GM04503 (cell line): Measurements from ENCODE around the gene KDM4C.

Source experiments
- DNase-seq: peaks from one replicate; pipeline ENCODE4 v3.0.0-alpha.2; 2012; ENCODE audit warnings: low read depth

The KDM4C gene

DNA sequence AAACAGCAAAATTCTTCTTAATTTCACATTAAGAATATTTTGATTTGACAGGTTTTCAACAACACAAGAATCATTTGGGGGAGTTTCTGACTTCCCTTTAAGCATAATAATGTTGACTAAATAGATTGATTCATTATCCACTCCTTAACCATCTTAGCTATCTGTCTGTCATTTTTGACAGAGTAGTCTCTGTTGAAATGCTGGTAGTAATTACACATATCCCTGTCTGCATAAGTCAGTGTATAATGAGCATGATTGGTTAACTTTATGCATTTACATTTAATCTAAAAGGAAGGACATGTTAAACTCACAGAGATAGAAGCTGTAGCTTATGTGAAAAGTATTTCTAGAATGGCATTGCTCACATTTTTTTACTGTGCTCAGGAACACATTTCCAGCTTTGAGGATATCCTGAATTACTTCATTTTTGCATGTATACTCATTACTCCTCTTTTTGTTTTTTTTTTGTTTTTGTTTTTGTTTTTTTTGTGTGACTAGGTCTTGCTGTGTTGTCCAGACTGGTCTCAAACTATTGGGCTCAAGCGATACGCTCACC, 385.9 kb downstream of the KDM4C start:
- DNase-seq: no peak

DNA sequence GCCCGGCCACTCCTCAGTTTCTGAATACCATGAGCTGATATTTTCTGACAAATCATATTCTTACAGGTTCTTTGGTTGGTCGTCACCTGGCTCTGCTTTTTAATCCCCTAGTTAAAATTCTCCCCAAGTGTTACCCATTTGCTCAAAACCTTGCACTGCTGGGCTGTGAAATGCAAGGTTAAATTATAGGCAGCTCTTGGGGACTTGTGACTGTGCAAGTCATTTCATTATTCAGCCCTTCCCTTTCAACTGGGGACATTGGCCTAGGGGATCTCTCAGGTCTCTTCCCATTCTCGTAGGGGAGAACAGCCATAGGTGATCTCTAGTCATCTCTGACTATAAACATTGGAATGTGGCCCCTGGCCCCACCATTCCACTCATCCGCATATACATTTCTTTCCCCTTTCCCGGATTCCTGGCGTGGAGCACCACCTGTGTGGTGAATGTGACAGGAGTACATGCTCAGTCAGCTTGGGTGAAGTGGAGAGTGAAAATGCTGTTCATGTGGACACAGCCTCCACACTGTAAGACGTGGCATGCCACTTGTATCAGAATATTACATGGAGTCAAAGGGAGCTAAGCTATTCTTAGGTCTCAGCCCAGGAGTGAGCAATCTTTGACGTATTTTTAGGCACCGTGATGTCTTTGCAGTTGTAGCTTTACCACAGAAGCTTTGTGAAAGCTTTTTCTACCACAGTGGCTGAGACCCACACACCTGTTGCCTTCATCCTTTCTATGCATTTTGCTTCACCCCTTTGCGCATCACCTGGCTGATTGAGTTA, 386.7 kb downstream of the KDM4C start:
- no peak for DNase-seq

DNA sequence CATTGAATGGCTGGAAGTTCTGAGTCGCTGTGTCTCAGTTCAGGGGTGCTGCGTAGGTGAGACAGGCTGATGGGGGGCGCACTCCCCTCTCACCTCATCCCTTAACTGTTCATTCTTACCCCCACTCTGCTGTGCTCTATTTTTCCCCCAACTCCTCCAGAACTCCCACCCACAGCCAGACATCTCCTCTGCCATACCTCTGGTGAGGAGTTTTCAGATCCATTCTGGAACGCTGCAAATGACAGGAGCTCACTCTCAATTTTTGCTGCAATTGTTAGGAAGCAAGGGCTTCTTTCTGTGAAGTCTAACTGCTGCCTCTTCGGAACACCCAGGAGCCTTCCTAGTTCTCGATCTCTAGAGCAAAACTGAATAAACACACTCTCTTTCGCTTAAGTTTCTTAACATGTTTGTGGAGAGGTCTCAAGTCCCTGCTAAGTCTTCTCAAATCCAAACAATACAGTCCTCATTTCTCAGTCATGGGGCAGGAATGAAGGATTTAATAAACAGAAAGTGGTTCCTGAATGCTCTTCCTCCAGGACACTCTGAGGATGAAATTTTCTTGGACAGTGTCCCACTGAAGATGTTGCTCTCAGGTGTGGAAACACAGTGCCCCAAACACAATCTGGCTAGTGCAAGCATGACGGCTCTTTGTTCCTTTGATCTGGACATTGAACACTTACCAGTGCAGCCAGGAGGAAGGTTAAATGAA, 387.7 kb downstream of the KDM4C start:
- no peak for DNase-seq

DNA sequence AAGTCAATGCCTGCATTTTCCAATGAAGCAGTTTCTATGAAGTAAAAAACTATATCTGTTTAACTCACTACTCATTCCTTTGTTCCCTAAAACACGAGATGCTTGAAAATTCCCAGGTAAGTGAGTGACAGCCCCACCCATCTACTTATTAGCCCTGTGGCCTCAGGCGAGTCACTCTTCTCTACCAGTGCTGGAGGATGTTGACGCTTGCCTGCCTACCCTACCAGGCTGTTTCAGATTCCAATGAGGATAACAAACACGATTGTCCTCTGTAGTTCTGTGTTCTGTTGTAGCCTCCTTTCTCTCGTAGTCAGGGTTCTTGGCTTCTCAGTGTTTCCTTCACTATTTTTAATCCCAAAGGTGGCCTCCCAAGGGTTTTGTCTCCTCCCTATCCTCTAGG, 388.8 kb downstream of the KDM4C start:
- no peak for DNase-seq

DNA sequence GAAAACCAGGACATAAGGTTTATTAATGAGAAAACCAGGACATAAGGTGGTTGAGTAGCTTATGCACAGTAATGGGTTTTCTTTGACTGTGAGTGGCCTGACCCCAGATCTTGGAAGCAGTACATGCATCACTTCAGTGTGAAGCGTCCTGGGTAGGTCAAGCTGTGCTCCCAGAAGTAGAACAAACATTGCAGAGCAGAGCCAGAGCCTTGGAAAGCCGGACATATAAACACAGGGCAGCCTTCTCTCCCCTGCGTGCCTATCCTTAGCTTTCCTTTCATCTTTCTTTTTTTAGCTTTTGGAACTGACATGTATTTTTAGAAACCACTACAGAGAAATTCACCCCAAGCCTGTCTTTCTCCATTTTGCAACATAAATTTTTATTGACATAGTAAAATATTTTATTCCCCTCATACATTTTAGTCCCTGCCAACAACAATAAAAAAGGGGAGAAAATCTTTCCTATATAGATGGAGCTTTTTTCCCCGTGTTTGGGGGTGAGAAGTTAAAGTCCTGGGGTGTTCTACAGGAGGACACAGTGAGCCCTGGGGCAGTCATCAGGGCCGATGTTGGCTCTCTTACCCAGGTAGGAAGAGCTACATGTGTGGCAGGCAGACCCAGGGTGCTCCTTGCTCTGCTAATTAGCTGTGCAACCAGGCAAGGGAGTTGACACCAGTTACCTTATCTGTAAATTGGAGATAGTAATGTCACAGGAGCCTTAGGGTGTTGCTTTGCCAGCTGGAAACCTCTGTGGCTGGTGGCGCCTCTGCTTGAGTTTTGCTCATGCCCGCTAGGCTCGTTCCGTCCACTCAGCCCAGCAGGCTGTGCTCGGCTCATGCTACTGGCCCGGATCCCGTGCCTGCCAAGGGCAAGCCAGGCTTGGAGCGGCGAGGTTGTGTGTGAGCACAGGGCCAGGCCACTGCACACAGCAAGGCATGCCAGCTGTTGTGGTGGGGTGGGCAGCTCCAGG, 389.6 kb downstream of the KDM4C start:
- DNase-seq: no peak

DNA sequence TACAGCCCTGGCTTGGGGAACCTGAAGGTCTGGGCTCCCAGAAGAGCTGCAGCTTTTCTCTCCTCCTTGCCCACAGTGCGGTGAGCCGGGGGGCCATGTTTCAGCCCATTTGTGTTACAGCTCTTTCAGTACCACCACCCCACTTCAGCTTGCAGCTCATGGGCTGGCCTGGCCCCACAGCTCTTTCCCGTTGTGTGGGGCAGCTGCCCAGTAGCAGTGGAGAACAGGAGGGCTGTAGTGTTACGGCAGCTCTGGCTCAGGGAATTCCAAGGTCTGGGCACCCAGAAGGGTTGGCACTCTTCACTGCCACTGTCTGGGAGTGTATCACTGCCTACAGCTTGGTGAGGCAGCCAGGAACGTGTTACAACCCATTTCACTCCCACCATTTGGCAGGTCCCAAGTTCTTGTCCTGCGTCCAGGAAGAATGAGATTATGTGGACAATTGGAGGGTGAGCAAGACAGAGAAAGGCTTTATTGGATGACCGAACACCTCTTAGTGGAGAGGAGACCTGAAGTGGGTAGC, 390.5 kb downstream of the KDM4C start:
- DNase-seq: no peak

DNA sequence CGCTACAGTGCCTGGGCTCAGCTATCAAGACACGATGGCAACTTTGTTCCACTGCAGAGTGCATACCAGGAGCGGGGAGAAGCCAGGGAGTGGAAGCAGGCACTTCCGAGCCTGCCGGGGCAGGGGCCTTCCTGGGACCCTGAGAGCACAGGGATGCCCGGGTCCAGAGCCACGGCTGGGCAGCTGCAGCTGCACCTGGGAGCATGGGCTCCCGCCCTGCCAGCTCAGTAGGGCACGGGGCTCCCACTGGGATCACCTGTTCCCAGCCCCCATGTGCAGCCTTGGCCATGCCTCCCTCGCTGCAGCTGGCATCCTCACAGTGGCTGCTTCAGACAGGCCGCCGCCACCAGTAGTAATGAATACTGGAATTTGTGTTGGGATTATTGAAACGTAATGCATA, 391.5 kb downstream of the KDM4C start:
- no peak for DNase-seq

DNA sequence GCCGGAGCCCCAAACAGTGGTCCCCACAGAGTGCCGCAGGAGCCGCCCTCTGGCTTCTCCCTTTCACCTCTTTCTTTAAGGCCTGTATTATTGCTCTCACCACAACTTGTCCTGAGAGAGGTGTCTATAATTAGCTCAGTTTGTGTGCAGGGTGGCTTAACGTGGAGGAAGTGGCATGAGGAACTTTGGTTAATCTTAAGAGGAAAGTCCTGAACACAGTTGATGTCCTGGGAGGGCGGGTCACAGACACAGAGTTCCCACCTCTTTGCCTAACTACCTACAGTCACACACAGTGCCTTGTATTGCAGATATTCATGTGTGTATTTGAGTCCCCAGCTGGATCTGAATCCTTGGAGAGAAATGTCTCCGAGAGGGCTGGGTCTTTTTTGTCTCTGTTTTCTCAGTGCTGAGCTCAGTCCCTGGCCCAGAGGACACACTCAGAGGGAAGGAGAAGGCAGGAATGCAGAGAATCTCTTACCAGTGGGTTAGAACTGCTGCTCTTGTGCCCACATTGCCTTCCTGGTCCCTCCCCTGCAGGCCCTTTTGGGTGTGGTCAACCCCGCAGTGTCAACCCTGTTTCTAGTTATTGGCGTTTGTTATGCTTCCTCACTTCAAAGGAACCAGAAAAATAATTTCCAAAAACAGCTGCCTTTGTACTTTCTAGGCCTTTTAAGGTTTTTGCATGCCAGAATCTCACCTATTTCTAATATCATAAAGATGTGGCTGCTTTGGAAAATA, 392.5 kb downstream of the KDM4C start:
- DNase-seq: no peak

DNA sequence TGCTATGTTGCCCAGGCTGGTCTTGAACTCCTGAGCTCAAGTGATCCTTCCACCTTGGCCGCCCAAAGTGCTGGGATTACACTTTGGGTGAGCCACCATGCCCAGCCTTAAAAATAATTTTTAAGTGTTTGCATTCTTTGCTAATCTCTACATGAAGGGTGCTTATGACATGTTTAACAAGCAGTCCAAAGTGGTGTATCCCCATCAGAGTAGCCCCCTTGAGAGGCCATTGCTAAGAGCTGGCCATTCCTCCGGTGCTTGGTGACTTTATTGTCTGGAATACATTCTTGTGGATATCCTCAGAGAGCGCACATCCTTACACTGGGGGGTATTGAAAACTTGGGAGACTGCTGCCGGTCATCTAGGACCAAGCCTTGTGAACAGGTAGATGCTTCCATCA, 395.4 kb downstream of the KDM4C start:
- DNase-seq: no peak

DNA sequence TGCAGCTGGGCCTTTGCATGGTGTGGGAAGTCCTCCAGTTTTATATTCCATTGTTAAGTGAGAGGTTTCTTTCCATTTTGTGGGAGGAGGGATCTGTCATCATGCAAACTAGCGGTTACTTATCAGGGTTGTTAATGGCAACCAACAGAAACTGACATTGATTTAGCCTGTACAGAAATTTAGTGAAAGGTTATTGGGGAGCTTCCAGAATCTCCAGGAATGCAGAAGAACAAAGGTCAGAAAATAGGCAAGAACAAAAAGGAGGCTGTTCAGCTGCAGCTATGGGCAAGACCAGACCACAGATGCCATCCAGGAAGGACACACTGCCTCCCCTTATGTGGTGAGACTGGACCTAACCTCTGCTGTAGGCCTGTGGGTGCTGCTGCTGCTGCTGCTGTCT, 395.8 kb downstream of the KDM4C start:
- no peak for DNase-seq

DNA sequence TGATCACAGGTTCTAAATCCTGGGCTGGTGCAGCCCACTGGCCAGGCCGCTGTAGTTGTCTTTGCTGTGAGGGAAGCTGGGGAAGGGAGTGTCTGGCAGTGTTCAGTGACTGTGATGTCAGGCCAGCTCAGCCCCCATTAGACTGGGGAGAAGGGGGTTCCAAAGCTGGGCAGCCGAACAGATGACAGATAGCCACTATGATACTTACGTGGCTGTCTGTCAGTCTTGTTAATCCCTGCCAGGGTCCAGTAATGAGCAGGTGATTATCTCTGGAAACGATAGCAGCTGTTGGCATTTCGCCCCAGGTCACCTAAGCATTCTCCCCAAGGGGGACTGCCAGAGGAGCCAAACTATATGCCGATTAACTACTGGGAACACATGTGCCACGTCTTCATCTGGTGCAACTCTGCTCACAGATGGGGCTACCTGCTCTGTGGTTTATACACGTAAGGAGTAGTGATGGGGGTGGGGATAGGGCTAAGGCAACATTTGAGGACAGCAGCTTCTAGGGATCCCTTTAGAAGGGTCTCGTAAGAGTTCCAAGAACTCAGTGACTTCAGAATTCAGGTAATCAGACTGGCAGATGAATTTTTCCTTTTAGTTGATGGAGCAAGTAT, 396.3 kb downstream of the KDM4C start:
- DNase-seq: no peak

DNA sequence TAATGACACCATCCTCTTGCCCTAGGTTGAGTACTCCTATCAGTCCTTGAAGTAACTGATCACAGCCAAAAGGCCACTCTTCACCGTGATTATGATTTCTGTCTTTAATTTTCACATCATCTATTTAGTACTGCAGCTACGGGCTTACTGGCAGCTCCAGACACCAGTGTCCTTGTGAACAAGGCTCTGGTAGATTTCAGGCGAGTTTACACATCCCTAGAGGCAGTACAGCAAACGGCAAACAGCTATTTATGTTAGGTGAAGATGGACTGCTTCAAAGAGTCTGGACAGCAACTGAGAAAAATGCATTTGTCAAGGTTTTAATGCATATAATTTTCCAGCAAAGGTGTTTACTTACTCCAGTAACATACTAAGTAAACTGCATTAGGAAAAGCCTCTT, 396.9 kb downstream of the KDM4C start:
- no peak for DNase-seq

DNA sequence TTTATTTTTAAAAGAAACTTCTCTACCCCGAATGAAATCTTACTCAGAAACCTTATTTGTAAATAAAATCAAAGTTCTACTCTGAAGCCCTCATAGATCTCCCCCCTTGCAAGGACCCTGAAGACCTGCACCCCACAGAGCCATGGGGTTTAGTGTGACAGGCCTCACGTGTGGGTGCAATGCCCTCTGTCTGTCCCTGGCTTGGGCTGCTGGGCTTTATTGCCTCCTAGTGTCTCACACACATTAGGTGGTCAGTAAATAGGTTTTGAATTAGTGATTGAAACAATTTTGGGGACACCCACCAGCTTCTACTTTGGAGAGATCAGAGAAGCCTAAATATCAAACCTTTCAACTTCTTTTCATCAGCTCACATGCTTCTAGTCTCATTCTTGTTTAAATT, 403.7 kb downstream of the KDM4C start:
- DNase-seq: no peak

DNA sequence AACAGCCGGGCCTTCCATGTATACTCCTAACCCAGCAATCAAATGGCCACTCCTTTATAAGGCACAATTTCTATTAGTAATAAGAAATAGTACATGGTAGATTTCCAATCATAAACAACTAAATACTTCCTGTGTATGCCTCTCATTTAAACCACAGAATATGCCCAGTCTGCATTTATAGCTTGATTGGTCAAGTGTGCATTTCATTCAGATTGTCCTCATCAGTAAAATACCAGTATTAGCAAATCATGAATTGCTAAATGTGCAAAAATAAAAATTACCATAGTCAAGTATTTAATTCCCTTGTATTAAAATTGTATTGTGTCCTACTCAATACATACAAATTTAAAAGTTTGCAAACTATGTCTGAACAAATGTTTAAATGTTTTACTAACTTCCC, 406.2 kb downstream of the KDM4C start:
- DNase-seq: no peak

DNA sequence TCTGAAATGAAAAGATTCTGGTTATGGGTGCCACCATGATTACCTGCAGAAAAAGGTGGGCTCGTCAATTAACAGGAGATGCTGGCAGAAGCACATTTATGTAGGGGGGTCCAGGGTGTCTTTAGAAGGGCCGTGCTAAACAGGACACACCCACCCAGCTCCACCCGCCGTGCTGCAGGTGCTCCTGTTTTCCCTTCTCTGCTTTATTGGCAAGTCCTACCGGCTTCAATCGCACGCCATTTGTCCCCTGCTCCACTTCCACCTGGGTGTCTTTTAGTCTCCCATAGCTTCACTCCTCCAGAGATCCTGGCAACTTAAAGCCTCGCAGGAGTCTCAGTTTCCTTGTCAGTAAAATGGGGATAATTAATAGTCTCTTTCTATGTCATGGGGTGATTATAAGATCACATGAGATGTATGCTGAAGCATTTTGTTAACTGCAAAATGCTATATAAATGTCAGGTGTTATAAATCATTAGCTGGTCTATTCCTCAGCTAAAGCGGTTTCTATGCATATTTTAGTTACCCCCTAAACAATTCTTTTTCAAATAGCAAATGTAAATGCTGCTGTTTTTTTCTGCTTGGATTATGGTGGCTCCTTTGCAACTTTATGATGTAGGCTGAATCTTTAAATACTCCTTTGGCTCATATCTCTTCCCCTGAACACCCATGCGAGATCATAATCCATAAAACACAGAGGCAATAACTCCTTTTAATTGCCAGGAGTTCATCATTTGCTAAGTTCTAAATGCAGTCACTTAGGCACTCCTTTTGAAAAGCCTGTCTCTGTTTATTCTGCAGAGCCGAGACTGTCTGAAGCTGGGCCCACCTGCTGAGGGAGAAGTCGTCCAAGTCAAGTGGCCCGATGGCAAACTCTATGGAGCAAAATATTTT, 406.9 kb downstream of the KDM4C start:
- DNase-seq: no peak

DNA sequence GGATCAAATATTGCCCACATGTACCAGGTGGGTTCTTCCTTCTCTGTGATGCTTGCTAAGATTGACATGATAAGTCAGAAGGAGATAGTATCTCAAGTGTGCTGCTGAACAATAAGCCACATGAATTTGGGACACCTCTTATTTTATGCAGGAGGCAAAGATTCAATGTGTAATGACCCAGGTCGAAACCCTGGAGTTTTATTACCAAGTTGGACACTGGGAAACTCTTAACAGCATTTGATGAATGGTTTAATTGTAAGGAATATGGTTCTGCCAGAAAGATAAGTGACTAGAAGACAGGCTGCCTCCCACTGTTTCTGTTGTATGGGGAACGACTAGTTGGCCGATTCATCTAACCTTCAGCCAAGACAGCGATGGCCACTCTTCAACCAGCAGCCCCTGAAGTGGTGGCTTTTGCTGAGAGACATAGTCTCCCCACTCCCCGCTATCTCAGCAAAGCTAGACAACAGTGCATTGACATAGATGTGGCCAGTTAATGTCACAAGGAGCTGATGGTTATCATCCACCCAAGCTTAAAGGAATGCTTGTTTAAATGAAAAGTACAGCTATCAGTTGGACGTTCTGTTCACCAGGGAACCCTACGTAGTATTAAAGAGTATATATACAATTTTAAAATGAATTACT, 407.7 kb downstream of the KDM4C start:
- no peak for DNase-seq

DNA sequence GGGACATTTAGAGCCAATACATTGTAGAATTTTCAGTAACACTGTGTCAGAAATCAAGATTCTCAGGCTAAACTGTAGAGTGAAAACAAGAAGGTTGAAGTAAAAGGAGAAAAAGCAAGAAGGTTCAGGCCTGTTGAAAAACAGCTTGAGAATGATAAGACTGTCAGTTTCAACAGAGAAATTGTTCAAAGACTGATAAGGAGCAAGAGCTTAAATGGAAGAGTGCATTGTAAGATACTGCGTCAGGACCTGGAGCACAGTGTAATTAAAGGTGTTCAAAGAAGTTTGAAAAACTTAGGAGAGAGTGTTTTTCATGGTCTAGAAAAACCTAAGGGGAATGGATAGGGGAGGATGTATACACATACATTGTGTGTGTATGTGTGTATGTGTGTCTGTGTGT, 408.3 kb downstream of the KDM4C start:
- DNase-seq: no peak

DNA sequence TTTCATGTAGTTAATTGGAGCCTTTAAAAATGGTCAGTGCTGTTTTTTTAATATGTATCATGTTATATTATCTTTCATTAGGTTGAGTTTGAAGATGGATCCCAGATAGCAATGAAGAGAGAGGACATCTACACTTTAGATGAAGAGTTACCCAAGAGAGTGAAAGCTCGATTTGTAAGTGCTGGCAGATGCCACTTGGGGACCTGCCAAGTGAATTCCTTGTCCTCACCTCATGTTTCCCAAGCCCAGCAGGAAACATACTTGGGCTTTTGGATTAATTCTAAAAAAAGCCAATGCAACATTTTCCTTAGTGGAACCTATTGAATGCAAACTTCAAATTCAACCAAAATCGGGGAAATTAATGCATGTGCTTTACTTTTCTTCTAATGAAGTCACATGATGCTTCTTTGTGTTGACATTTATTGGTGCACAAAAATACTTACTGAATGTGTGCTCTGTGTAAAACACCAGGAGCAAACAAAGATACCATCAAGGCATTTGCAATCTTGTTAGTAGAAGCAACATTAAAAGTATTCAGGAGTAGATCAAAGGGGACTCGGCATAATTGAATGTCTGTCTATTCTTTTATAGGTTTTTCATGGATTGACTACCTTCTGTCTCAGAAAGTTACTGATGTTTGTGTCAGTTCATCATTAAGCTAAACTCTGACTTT, 412.1 kb downstream of the KDM4C start:
- DNase-seq: no peak
